ENCODE results near the gene GDF10. TPM values are rescaled to one million over a fixed set of nuclear protein-coding genes. Genes with fewer than 3 reads are reported as not detected.

Gene GDF10
- total RNA-seq, 2 donors from 2014 or later: 0.63 to 1.9 TPM

DNA sequence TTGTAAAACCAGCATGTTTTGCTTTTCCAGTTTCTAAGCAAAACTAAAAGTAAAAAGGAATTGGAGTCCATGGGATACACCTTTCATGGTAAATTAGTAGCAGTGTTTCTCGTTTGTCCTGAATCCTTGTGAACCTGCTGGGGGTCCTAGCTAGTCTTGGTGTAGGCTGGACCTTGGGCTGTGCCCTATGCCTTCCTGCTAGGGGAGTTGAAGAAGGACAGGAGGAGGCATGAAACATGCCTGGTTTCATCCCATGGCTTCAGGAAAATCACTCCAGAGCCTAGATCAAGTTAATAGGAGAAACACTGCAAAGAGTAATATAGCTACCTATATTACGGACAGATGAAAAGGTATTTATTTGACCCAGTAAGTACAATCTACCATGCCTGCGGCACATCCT lies 41.1 kb upstream of the GDF10 start:
- Histone ChIP-seq H3K4me3 (no peak overlapping the region), H3K27me3 (no peaks in the 10 kb centered on the region), H3K9me3 (no peaks in the 10 kb centered on the region), H3K36me3 (no peaks in the 10 kb centered on the region), H3K4me1 (peaks cover 0 to 30% of the 10 kb centered on the region in 2 donors), H3K27ac (no peak overlapping the region)
- TF ChIP-seq CTCF (IDR thresholded peaks at IDR 0.05): no peak
- DNase-seq (ENCODE audit: low spot score): no peak

DNA sequence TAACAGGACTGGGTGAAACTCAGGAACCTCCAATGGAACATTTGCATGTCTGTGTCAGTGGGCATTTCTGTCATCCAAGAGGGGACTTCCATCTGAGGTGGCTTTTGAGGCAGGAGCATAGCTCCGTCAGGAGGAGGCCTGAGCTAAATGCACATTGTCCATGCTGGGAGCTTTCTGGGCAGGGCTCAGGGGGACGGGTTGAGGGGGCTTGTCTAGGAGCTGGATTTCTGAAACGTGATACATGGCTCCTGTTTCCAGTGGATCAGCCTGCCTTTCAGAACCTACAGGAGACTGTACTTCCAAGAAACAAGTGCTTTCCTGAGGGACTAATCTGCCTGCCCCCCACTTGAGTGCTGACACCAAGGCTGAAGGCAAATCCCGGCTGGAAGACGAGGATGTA lies 40.5 kb upstream of the GDF10 start:
- Histone ChIP-seq H3K27ac (no peak overlapping the region), H3K36me3 (no peaks in the 10 kb centered on the region), H3K4me3 (no peak overlapping the region), H3K27me3 (no peaks in the 10 kb centered on the region), H3K4me1 (peaks cover 0 to 25% of the 10 kb centered on the region in 2 donors), H3K9me3 (no peaks in the 10 kb centered on the region)
- TF ChIP-seq CTCF (IDR thresholded peaks at IDR 0.05): no peak
- no peak for DNase-seq (ENCODE audit: low spot score)

DNA sequence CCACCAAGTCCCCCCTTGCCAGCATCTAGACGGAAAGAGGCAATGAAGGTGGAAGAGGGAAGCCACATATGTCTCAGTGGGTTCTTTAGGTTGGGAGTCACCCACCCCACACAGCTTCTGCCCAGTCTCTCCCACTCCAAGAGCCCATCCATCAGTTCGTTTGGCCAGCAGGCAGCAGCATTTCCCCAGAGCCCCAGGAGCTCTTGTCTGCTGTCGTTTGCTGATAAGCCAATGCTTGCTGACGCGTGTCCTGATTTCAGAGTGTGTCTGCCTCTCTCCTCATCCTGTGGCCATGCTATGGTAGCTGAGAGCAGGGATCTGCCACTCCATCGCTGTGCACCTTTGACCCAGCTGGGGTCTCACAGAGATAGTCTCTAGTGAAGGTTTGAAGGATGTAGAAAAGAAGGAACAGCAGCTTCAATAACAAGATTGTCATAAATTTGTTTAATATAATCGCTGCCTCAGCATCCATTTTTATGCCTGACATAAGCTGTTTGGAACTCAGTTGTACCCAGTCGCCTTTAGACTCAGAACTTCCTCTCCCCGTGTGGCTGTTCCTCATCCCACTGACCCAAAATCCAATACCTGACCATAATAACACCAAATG lies 39.4 kb upstream of the GDF10 start:
- H3K4me3 ChIP-seq: no peak overlapping the region
- H3K9me3 ChIP-seq: no peaks in the 10 kb centered on the region
- no peaks in the 10 kb centered on the region for H3K36me3 ChIP-seq
- no peaks in the 10 kb centered on the region for H3K27me3 ChIP-seq
- TF ChIP-seq CTCF (IDR thresholded peaks at IDR 0.05): peak in 1 of 2 donors; percentile 41
- H3K27ac ChIP-seq: no peak overlapping the region
- DNase-seq (ENCODE audit: low spot score): peak; percentile 54
- H3K4me1 ChIP-seq: peaks cover 0 to 14% of the 10 kb centered on the region in 2 donors

DNA sequence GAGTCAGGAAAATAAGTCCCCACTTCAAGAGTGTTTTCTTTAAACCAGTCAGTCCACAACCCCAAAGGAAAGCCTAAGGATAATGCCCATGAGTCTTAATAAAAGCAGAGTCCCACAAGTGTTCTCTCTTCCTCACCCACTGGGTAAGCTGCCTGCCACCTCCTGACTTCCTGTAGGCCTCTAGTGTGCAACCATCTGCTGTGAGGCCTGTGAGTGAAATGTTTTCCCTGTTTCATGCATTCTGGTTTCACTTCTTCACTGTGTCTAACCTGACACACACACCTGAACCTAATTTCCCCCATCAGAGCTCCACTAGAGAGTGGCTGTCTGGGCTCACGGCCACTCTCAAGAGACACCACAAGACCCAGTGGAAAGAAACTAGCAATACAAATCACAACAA lies 38.9 kb upstream of the GDF10 start:
- no peak for TF ChIP-seq CTCF (IDR thresholded peaks at IDR 0.05)
- Histone ChIP-seq H3K4me1 (peaks cover 0 to 9% of the 10 kb centered on the region in 2 donors), H3K27me3 (no peaks in the 10 kb centered on the region), H3K9me3 (no peaks in the 10 kb centered on the region), H3K4me3 (no peak overlapping the region), H3K27ac (no peak overlapping the region), H3K36me3 (no peaks in the 10 kb centered on the region)
- no peak for DNase-seq (ENCODE audit: low spot score)

- DNase-seq (ENCODE audit: low spot score): no peak
- H3K4me3 ChIP-seq: no peak overlapping the region
- no peaks in the 10 kb centered on the region for H3K27me3 ChIP-seq
- TF ChIP-seq CTCF (IDR thresholded peaks at IDR 0.05): no peak
- no peaks in the 10 kb centered on the region for H3K36me3 ChIP-seq
- no peaks in the 10 kb centered on the region for H3K9me3 ChIP-seq
- no peak overlapping the region for H3K27ac ChIP-seq
- peaks cover 0 to 9% of the 10 kb centered on the region in 2 donors for H3K4me1 ChIP-seq
Measured at GRCh38 chr10:47261556-47261955, 38.4 kb upstream of the GDF10 start.

All from right atrium auricular region (tissue), 2 donors.